GM10248 (cell line): ENCODE results near the gene NPTX1.

Source experiments
- CTCF ChIA-PET: fragments of 300-600 bp; sonication (Branson Sonifier 250); formaldehyde crosslinking; extraction: SDS; loops from one replicate; lab custom pipeline; 2021; ENCODE audit warnings: antibody characterized with exemption; lab: Yijun Ruan, JAX
- POLR2A ChIA-PET: fragments of 350-650 bp; sonication (Branson Sonifier 250); formaldehyde crosslinking; extraction: SDS; loops from one replicate; lab custom pipeline; 2020; ENCODE audit warnings: antibody characterized with exemption; lab: Yijun Ruan, JAX
- DNase-seq: peaks from one replicate; pipeline ENCODE4 v3.0.0; 2012; ENCODE audit errors: extremely low spot score
- CTCF ChIP-seq: IDR thresholded peaks from 2 replicates; pipeline ENCODE4 v1.5.1; 2012; ENCODE audit warnings: mild to moderate bottlenecking, low read depth; ENCODE audit errors: extremely low read depth, missing control alignments, control extremely low read depth

The NPTX1 gene

GRCh38 chr17:80456465-80457235 is 19.8 kb downstream of the NPTX1 start:
- ChIA-PET CTCF (interaction anchor here (2.6 kb wide), 1 partner anchor 29 kb away, joined by 12 read pairs; no protein-coding TSS in a partner anchor), POLR2A (no interaction called here)
- no peak for DNase-seq
- no peak for TF ChIP-seq CTCF

- DNase-seq: no peak
- TF ChIP-seq CTCF: no peak
- POLR2A ChIA-PET: no interaction called here
- CTCF ChIA-PET: interaction anchor here (1.2 to 2.6 kb wide), 5 partner anchors 14 to 525 kb away, joined by 4 to 12 read pairs (median 5); no protein-coding TSS in a partner anchor
Measured at GRCh38 chr17:80455784-80456183, 20.6 kb downstream of the NPTX1 start.

- ChIA-PET POLR2A (interaction anchor here (0.7 to 1.2 kb wide), 3 partner anchors 9 to 16 kb away, joined by 3 to 6 read pairs (median 3); no protein-coding TSS in a partner anchor), CTCF (interaction anchor here (0.9 to 2.6 kb wide), 8 partner anchors 14 to 526 kb away, joined by 3 to 12 read pairs (median 4); partner anchors contain the start of gene GAA)
- peak; percentile 78 for DNase-seq
- no peak for TF ChIP-seq CTCF
Measured at GRCh38 chr17:80455336-80455710, 21.1 kb downstream of the NPTX1 start.

GRCh38 chr17:80454557-80455335 is 21.7 kb downstream of the NPTX1 start:
- TF ChIP-seq CTCF: no peak
- CTCF ChIA-PET: interaction anchor here (0.6 to 2.6 kb wide), 13 partner anchors 10 to 534 kb away, joined by 3 to 12 read pairs (median 4); partner anchors contain the start of genes GAA and RPTOR
- peak; percentile 99 for DNase-seq
- POLR2A ChIA-PET: interaction anchor here (0.7 to 1.2 kb wide), 3 partner anchors 10 to 17 kb away, joined by 3 to 6 read pairs (median 3); no protein-coding TSS in a partner anchor

GRCh38 chr17:80453998-80454556 is 22.3 kb downstream of the NPTX1 start:
- CTCF ChIA-PET: interaction anchor here (0.9 to 2.6 kb wide), 8 partner anchors 11 to 535 kb away, joined by 3 to 12 read pairs (median 3); partner anchors contain the start of genes GAA and RPTOR
- POLR2A ChIA-PET: interaction anchor here (1.1 to 1.2 kb wide), 2 partner anchors 10 to 18 kb away, joined by 3 to 6 read pairs; no protein-coding TSS in a partner anchor
- DNase-seq: no peak
- TF ChIP-seq CTCF: no peak
